H9 (cell line): ENCODE results near the gene ISG20. TPM values are rescaled to one million over a fixed set of nuclear protein-coding genes. Genes with fewer than 3 reads are reported as not detected.

ENCODE experiments used
- DNase-seq: peaks from one replicate; pipeline ENCODE4 v3.0.0-alpha.2; 2017
- H2AFZ ChIP-seq: one replicate; pipeline ENCODE4 v1.6.1; 2013; ENCODE audit warnings: mild to moderate bottlenecking, low read length, control low read depth, moderate library complexity
- H2AK5ac ChIP-seq: 2 replicates; pipeline ENCODE4 v1.6.1; 2013; ENCODE audit warnings: low read length, control low read depth, mixed read lengths; ENCODE audit not compliant: insufficient read length
- H2BK120ac ChIP-seq: one replicate; pipeline ENCODE4 v1.6.1; 2013; ENCODE audit warnings: low read depth, mild to moderate bottlenecking, low read length, control low read depth, inconsistent platforms; ENCODE audit not compliant: poor library complexity, severe bottlenecking
- H2BK12ac ChIP-seq: 2 replicates; pipeline ENCODE4 v1.6.1; 2013; ENCODE audit warnings: low read length, control low read depth, mixed read lengths, low read depth; ENCODE audit not compliant: insufficient read length
- H2BK15ac ChIP-seq: 2 replicates; pipeline ENCODE4 v1.6.1; 2013; ENCODE audit warnings: low read depth, low read length, control low read depth
- H2BK20ac ChIP-seq: one replicate; pipeline ENCODE4 v1.6.1; 2013; ENCODE audit warnings: low read depth, mild to moderate bottlenecking, low read length, control low read depth, inconsistent platforms; ENCODE audit not compliant: poor library complexity, severe bottlenecking
- H2BK5ac ChIP-seq: 2 replicates; pipeline ENCODE4 v1.6.1; 2013; ENCODE audit warnings: low read length, control low read depth, mixed read lengths; ENCODE audit not compliant: insufficient read length
- H3K14ac ChIP-seq: 2 replicates; pipeline ENCODE4 v1.6.1; 2013; ENCODE audit warnings: low read length, control low read depth; ENCODE audit not compliant: insufficient read depth
- H3K18ac ChIP-seq: 2 replicates; pipeline ENCODE4 v1.6.1; 2013; ENCODE audit warnings: low read depth, mild to moderate bottlenecking, mixed read lengths, low read length, control low read depth; ENCODE audit not compliant: insufficient read length
- H3K23ac ChIP-seq: 2 replicates; pipeline ENCODE4 v1.6.1; 2013; ENCODE audit warnings: low read length, control low read depth, mixed read lengths, low read depth; ENCODE audit not compliant: insufficient read length
- H3K23me2 ChIP-seq: 2 replicates; pipeline ENCODE4 v1.6.1; 2013; ENCODE audit warnings: low read depth, mild to moderate bottlenecking, mixed read lengths, low read length, control low read depth; ENCODE audit not compliant: insufficient read length, poor library complexity, severe bottlenecking
- H3K27ac ChIP-seq: 2 replicates; pipeline ENCODE4 v1.5.1; 2013; ENCODE audit warnings: low read length, control low read depth, mixed read lengths, low read depth; ENCODE audit not compliant: insufficient read length
- H3K27me3 ChIP-seq: 2 replicates; pipeline ENCODE4 v1.6.1; 2013; ENCODE audit warnings: low read length, control low read depth, inconsistent platforms; ENCODE audit not compliant: insufficient read depth
- H3K4ac ChIP-seq: 2 replicates; pipeline ENCODE4 v1.6.1; 2013; ENCODE audit warnings: low read depth, mild to moderate bottlenecking, control low read depth, inconsistent platforms, low read length, moderate library complexity
- H3K4me1 ChIP-seq: 2 replicates; pipeline ENCODE4 v1.6.1; 2013; ENCODE audit warnings: low read length, control low read depth, inconsistent platforms; ENCODE audit not compliant: insufficient read depth
- H3K4me2 ChIP-seq: 2 replicates; pipeline ENCODE4 v1.6.1; 2013; ENCODE audit warnings: low read length, control low read depth, mixed read lengths; ENCODE audit not compliant: insufficient read length, insufficient read depth
- H3K56ac ChIP-seq: 2 replicates; pipeline ENCODE4 v1.6.1; 2013; ENCODE audit warnings: low read depth, mild to moderate bottlenecking, mixed read lengths, low read length, control low read depth; ENCODE audit not compliant: insufficient read length
- H3K79me1 ChIP-seq: 2 replicates; pipeline ENCODE4 v1.6.1; 2013; ENCODE audit warnings: low read depth, mild to moderate bottlenecking, moderate library complexity, low read length, control low read depth, inconsistent platforms; ENCODE audit not compliant: insufficient read depth, poor library complexity, severe bottlenecking
- H3K79me2 ChIP-seq: 2 replicates; pipeline ENCODE4 v1.6.1; 2013; ENCODE audit warnings: low read length, control low read depth, inconsistent platforms; ENCODE audit not compliant: insufficient read depth
- H3K9ac ChIP-seq: 2 replicates; pipeline ENCODE4 v1.6.1; 2013; ENCODE audit warnings: low read length, control low read depth, mixed read lengths; ENCODE audit not compliant: insufficient read length; ENCODE audit errors: extremely low read depth
- H3K9me3 ChIP-seq: one replicate; pipeline ENCODE4 v1.6.1; 2013; ENCODE audit warnings: low read depth, low read length, inconsistent platforms; ENCODE audit not compliant: control insufficient read depth
- H3T11ph ChIP-seq: one replicate; pipeline ENCODE4 v1.6.1; 2013; ENCODE audit warnings: mild to moderate bottlenecking, low read length, control low read depth, inconsistent platforms
- H4K20me1 ChIP-seq: one replicate; pipeline ENCODE4 v1.6.1; 2013; ENCODE audit not compliant: control insufficient read depth, insufficient read length, insufficient read depth
- H4K5ac ChIP-seq: 2 replicates; pipeline ENCODE4 v1.6.1; 2013; ENCODE audit warnings: low read depth, mild to moderate bottlenecking, mixed read lengths, low read length, control low read depth; ENCODE audit not compliant: insufficient read length
- H4K8ac ChIP-seq: replicated peaks from 2 replicates; pipeline ENCODE4 v1.6.1; 2013; ENCODE audit warnings: low read length, control low read depth, mixed read lengths, low read depth; ENCODE audit not compliant: insufficient read length
- H4K91ac ChIP-seq: 2 replicates; pipeline ENCODE4 v1.6.1; 2013; ENCODE audit warnings: low read depth, mild to moderate bottlenecking, moderate library complexity, mixed read lengths, low read length, control low read depth; ENCODE audit not compliant: insufficient read length
- H3K27ac Mint-ChIP-seq, 3 experiments: 2 replicates in 2 of 3; 3 replicates in 1 of 3; pipeline ENCODE4 v1.8.0; 2020 to 2021; ENCODE audit warnings: mixed read lengths in 3 of 3, mild to moderate bottlenecking in 1 of 3, moderate library complexity in 1 of 3
- H3K27me3 Mint-ChIP-seq: 2 replicates; pipeline ENCODE4 v1.8.0; 2021; ENCODE audit warnings: low read depth, mild to moderate bottlenecking, moderate library complexity, mixed read lengths
- H3K36me3 Mint-ChIP-seq, 3 experiments: 2 replicates in 2 of 3; 3 replicates in 1 of 3; pipeline ENCODE4 v1.8.0; 2020 to 2021; ENCODE audit warnings: low read depth in 3 of 3, mixed read lengths in 3 of 3; ENCODE audit not compliant: insufficient read depth in 1 of 3
- H3K4me1 Mint-ChIP-seq, 2 experiments: 2 replicates each; pipeline ENCODE4 v1.8.0; 2020; ENCODE audit warnings: mixed read lengths in 2 of 2
- H3K4me3 Mint-ChIP-seq, 2 experiments: 2 replicates in 1 of 2; 3 replicates in 1 of 2; pipeline ENCODE4 v1.8.0; 2020 to 2021; ENCODE audit warnings: mild to moderate bottlenecking in 2 of 2, mixed read lengths in 2 of 2, moderate library complexity in 1 of 2
- H3K9me3 Mint-ChIP-seq, 2 experiments: 2 replicates in 1 of 2; 3 replicates in 1 of 2; pipeline ENCODE4 v1.8.0; 2020; ENCODE audit warnings: mild to moderate bottlenecking in 2 of 2, mixed read lengths in 2 of 2, moderate library complexity in 1 of 2
- CTCF ChIP-seq: fragments of 200-600 bp; sonication (generic); conservative IDR thresholded peaks from 3 replicates; pipeline ENCODE4 v1.8.0; 2021; ENCODE audit warnings: antibody characterized with exemption, mild to moderate bottlenecking
- WGBS: extraction: QIAGEN DNeasy Blood & Tissue Kit; methylation state at CpG from one replicate; pipeline ENCODE4 v1.1.7; 2013; ENCODE audit warnings: missing lambda C conversion rate, low lambda C conversion rate, mixed read lengths; ENCODE audit not compliant: insufficient read length; ENCODE audit errors: extremely low coverage; 5-methylcytosine and 5-hydroxymethylcytosine counted together
- total RNA-seq: library from RNA; stranded (reverse); gene quantifications from 2 replicates; pipeline ENCODE4 v1.2.1, GENCODE V29; 2021

ISG20 gene
- total RNA-seq, 1 experiment from 2014 or later: 7.4 TPM

- no CpG with 5 or more reads among the region's 4 CpGs for WGBS
- H3K9ac ChIP-seq: no peak overlapping the region
Observed at GRCh38 chr15:88610701-88611231, 28.1 kb upstream of the ISG20 start.

More at GRCh38 chr15:88610701-88611231, 28.1 kb upstream of the ISG20 start:
- no peaks in the 10 kb centered on the region for H3K79me2 ChIP-seq
- no peaks in the 10 kb centered on the region for H3K79me1 ChIP-seq
- Mint-ChIP-seq H3K4me3 (peak overlapping the region in 1 of 2 experiments; percentile 30; a peak in 2 of 5 replicates), H3K4me1 (peaks cover 78 to 84% of the 10 kb centered on the region in 2 experiments), H3K27ac (no peak overlapping the region; a peak in 1 of 7 replicates), H3K9me3 (no peaks in the 10 kb centered on the region; a peak in 2 of 5 replicates), H3K36me3 (no peaks in the 10 kb centered on the region; a peak in 1 of 7 replicates), H3K27me3 (peaks cover 86% of the 10 kb centered on the region)
- H4K5ac ChIP-seq: no peak overlapping the region
- H3K27me3 ChIP-seq: peaks cover 10% of the 10 kb centered on the region; the same call in 1 of the 2 replicates
- no peak overlapping the region for H2AK5ac ChIP-seq
- no peak overlapping the region for H3K56ac ChIP-seq
- H3K14ac ChIP-seq: 0 out of 2 replicates have a peak overlapping the region, but pooled peaks have one; percentile 2
- H2BK12ac ChIP-seq: no peak overlapping the region
- H3K27ac ChIP-seq: no peak overlapping the region
- no peak overlapping the region for H2AFZ ChIP-seq
- no peak overlapping the region for H3K4ac ChIP-seq
- H2BK20ac ChIP-seq: no peak overlapping the region
- no peak overlapping the region for H2BK5ac ChIP-seq
- no peak overlapping the region for H4K8ac ChIP-seq
- no peaks in the 10 kb centered on the region for H3K9me3 ChIP-seq
- H3K23me2 ChIP-seq: peaks cover 2% of the 10 kb centered on the region
- peaks cover 18% of the 10 kb centered on the region; the same call in 1 of the 2 replicates for H3K4me1 ChIP-seq
- DNase-seq: peak; percentile 64
- TF ChIP-seq CTCF: peak; percentile 54
- no peak overlapping the region for H2BK15ac ChIP-seq
- H4K91ac ChIP-seq: no peak overlapping the region
- no peak overlapping the region for H3K4me2 ChIP-seq
- H3T11ph ChIP-seq: no peak overlapping the region
- H4K20me1 ChIP-seq: no peaks in the 10 kb centered on the region
- no peak overlapping the region for H2BK120ac ChIP-seq
- H3K18ac ChIP-seq: peak overlapping the region; percentile 22
- no peak overlapping the region for H3K23ac ChIP-seq
